Measurements from ENCODE around the gene TBC1D14. TPM values are rescaled to one million over a fixed set of nuclear protein-coding genes. Genes with fewer than 3 reads are reported as not detected.

The TBC1D14 gene
- total RNA-seq, 1 experiment from 2014 or later, result 50.2 TPM

GRCh38 chr4:7075962-7076695 lies 166.5 kb downstream of the TBC1D14 start:
- Histone ChIP-seq H3K79me2 (ENCODE audit: insufficient read depth, low read length) (no peaks in the 10 kb centered on the region), H3K4me1 (ENCODE audit: insufficient read depth, low read length) (no peaks in the 10 kb centered on the region), H2AFZ (ENCODE audit: low read length) (no peak overlapping the region), H3K27ac (ENCODE audit: insufficient read length, low read depth, low read length) (no peak overlapping the region), H3K79me1 (ENCODE audit: insufficient read depth, low read depth, low read length, poor library complexity, severe bottlenecking) (no peaks in the 10 kb centered on the region), H4K20me1 (ENCODE audit: control insufficient read depth, insufficient read depth, insufficient read length) (no peaks in the 10 kb centered on the region), H3K56ac (ENCODE audit: insufficient read length, low read depth, low read length) (no peak overlapping the region), H3K14ac (ENCODE audit: insufficient read depth, low read length) (no peak overlapping the region), H3K4ac (ENCODE audit: low read depth, low read length) (no peak overlapping the region), H4K8ac (replicated peaks; ENCODE audit: insufficient read length, low read depth, low read length) (no peak overlapping the region), H4K91ac (ENCODE audit: insufficient read length, low read depth, low read length) (no peak overlapping the region), H3K9ac (ENCODE audit: extremely low read depth, insufficient read length, low read length) (no peak overlapping the region), H2BK15ac (ENCODE audit: low read depth, low read length) (no peak overlapping the region), H2BK20ac (ENCODE audit: low read depth, low read length, poor library complexity, severe bottlenecking) (no peak overlapping the region), H3K23ac (ENCODE audit: insufficient read length, low read depth, low read length) (no peak overlapping the region), H2BK120ac (ENCODE audit: low read depth, low read length, poor library complexity, severe bottlenecking) (no peak overlapping the region), H2AK5ac (ENCODE audit: insufficient read length, low read length) (no peak overlapping the region), H3K18ac (ENCODE audit: insufficient read length, low read depth, low read length) (no peak overlapping the region), H3K9me3 (ENCODE audit: control insufficient read depth, low read depth, low read length) (no peaks in the 10 kb centered on the region), H4K5ac (ENCODE audit: insufficient read length, low read depth, low read length) (no peak overlapping the region), H3T11ph (ENCODE audit: low read length) (no peak overlapping the region), H3K4me2 (ENCODE audit: insufficient read depth, insufficient read length, low read length) (no peak overlapping the region), H2BK5ac (ENCODE audit: insufficient read length, low read length) (no peak overlapping the region), H3K27me3 (ENCODE audit: insufficient read depth, low read length) (no peaks in the 10 kb centered on the region), H3K23me2 (ENCODE audit: insufficient read length, low read depth, low read length, poor library complexity, severe bottlenecking) (no peaks in the 10 kb centered on the region), H2BK12ac (ENCODE audit: insufficient read length, low read depth, low read length) (no peak overlapping the region)
- H3K27ac Mint-ChIP-seq, result no peak overlapping the region
- peaks cover 12 to 15% of the 10 kb centered on the region in 2 experiments; a peak in 4 of 5 replicates for H3K9me3 Mint-ChIP-seq
- WGBS (ENCODE audit: extremely low coverage, insufficient read length, low lambda C conversion rate), result no CpG with 5 or more reads among the region's 25 CpGs
- no peaks in the 10 kb centered on the region; a peak in 1 of 7 replicates for H3K36me3 Mint-ChIP-seq (ENCODE audit: insufficient read depth in 1 of 3, low read depth in 3 of 3)
- no peak overlapping the region for H3K4me3 Mint-ChIP-seq
- no peak for TF ChIP-seq CTCF (conservative IDR thresholded peaks at IDR 0.05)
- no peaks in the 10 kb centered on the region for H3K4me1 Mint-ChIP-seq
- DNase-seq, result no peak
- H3K27me3 Mint-ChIP-seq (ENCODE audit: low read depth), result peaks cover 56% of the 10 kb centered on the region
